Endothelial cell of umbilical vein (primary cell): ENCODE data around the gene LHX6. TPM values are rescaled to one million over a fixed set of nuclear protein-coding genes. Genes with fewer than 3 reads are reported as not detected.

Experiments used
- BruUV-seq: library from RNA; stranded (reverse); fragments of 400-500 nt; replicated peaks from 2 replicates; lab custom pipeline; 2021; lab: Mats Ljungman, UMichigan
- CTCF ChIA-PET: fragments of 300-600, 350-600 bp; sonication (Branson Sonifier 250); formaldehyde crosslinking; loops from one replicate; lab custom pipeline; 2021; ENCODE audit warnings: antibody characterized with exemption, inconsistent platforms; lab: Charles Lee
- POLR2A ChIA-PET: fragments of 300-600, 350-600 bp; sonication (Branson Sonifier 250); formaldehyde crosslinking; loops from one replicate; lab custom pipeline; 2021; ENCODE audit warnings: antibody characterized with exemption, inconsistent platforms; lab: Charles Lee
- DNase-seq: peaks from one replicate; pipeline ENCODE4 v3.0.0-alpha.2; 2011; ENCODE audit warnings: low read depth, low spot score
- FAIRE-seq: peaks from 2 replicates; lab custom pipeline; 2011; peaks lifted over from hg19 to GRCh38; lab: Jason Lieb, UNC
- H2AFZ ChIP-seq: 2 replicates; pipeline ENCODE4 v1.6.0; 2012; ENCODE audit warnings: low read depth, low read length, control low read depth, inconsistent platforms
- H3K27ac ChIP-seq: 2 replicates; pipeline ENCODE4 v1.5.1; 2011; ENCODE audit warnings: low read depth, mild to moderate bottlenecking, control low read depth, low read length, moderate library complexity; ENCODE audit not compliant: insufficient read depth
- H3K27me3 ChIP-seq, 2 experiments: 2 replicates each; pipeline versions ENCODE4 v1.6.0 to v1.6.1; 2011; ENCODE audit warnings: low read length in 2 of 2, mixed read lengths in 1 of 2; ENCODE audit not compliant: control insufficient read depth in 2 of 2, insufficient read depth in 2 of 2
- H3K36me3 ChIP-seq, 2 experiments: 2 replicates in 1 of 2; 3 replicates in 1 of 2; pipeline ENCODE4 v1.5.1; 2011; ENCODE audit warnings: low read length in 2 of 2, mild to moderate bottlenecking in 1 of 2, moderate library complexity in 1 of 2; ENCODE audit not compliant: control insufficient read depth in 2 of 2, insufficient read depth in 2 of 2; ENCODE audit errors: extremely low read depth in 1 of 2
- H3K4me1 ChIP-seq: 3 replicates; pipeline ENCODE4 v1.5.1; 2011; ENCODE audit warnings: mild to moderate bottlenecking, low read length; ENCODE audit not compliant: control insufficient read depth, insufficient read depth; ENCODE audit errors: extremely low read depth
- H3K4me2 ChIP-seq: 2 replicates; pipeline ENCODE4 v1.6.1; 2011; ENCODE audit warnings: low read length, control low read depth, mixed read lengths; ENCODE audit not compliant: insufficient read depth
- H3K4me3 ChIP-seq, 3 experiments: fragments of 200-600 bp in 1 of 3; sonication (generic), shearing (Covaris generic) in 1 of 3; replicated peaks in 1 of 3; 2 replicates each; pipeline ENCODE4 v1.5.1; 2011 to 2016; ENCODE audit warnings: control low read depth in 3 of 3, low read length in 3 of 3, mild to moderate bottlenecking in 2 of 3, inconsistent platforms in 1 of 3, low read depth in 1 of 3, moderate library complexity in 1 of 3; ENCODE audit not compliant: insufficient read depth in 1 of 3
- H3K79me2 ChIP-seq: 2 replicates; pipeline ENCODE4 v1.6.0; 2012; ENCODE audit warnings: low read length, inconsistent platforms; ENCODE audit not compliant: control insufficient read depth, insufficient read depth
- H3K9ac ChIP-seq: replicated peaks from 2 replicates; pipeline ENCODE3; 2011; ENCODE audit warnings: low read length, control low read depth; ENCODE audit not compliant: insufficient read depth; ENCODE audit errors: extremely low read depth
- H3K9me1 ChIP-seq: replicated peaks from 3 replicates; pipeline ENCODE4 v1.6.0; 2011; ENCODE audit warnings: mild to moderate bottlenecking, low read length; ENCODE audit not compliant: control insufficient read depth, insufficient read depth; ENCODE audit errors: extremely low read depth
- H3K9me3 ChIP-seq: replicated peaks from 2 replicates; pipeline ENCODE4 v1.5.1; 2012; ENCODE audit warnings: low read length, inconsistent platforms; ENCODE audit not compliant: control insufficient read depth, insufficient read depth
- H4K20me1 ChIP-seq: replicated peaks from 2 replicates; pipeline ENCODE3; 2011; ENCODE audit warnings: mild to moderate bottlenecking, low read length; ENCODE audit not compliant: control insufficient read depth, insufficient read depth; ENCODE audit errors: extremely low read depth
- EZH2 ChIP-seq: IDR thresholded peaks from 2 replicates; pipeline ENCODE4 v1.6.1; 2012; ENCODE audit warnings: borderline replicate concordance, low read depth, mild to moderate bottlenecking, moderate library complexity, low read length, inconsistent platforms; ENCODE audit not compliant: severe bottlenecking
- FOS ChIP-seq: IDR thresholded peaks from 2 replicates; pipeline ENCODE4 v1.6.1; 2011; ENCODE audit warnings: mild to moderate bottlenecking, low read length, moderate library complexity, borderline replicate concordance; ENCODE audit not compliant: insufficient read depth
- GATA2 ChIP-seq: IDR thresholded peaks from 2 replicates; pipeline ENCODE4 v1.7.0; 2011; ENCODE audit warnings: low read depth, mild to moderate bottlenecking, moderate library complexity, mixed read lengths, low read length; ENCODE audit not compliant: insufficient read length, insufficient read depth
- JUN ChIP-seq: IDR thresholded peaks from 2 replicates; pipeline ENCODE4 v1.6.1; 2011; ENCODE audit warnings: borderline replicate concordance, low read depth; ENCODE audit not compliant: insufficient read length, insufficient read depth
- MYC ChIP-seq: IDR thresholded peaks from one replicate; pipeline ENCODE4 v1.6.1; 2011; ENCODE audit warnings: mild to moderate bottlenecking, low read depth, low read length
- POLR2A ChIP-seq: IDR thresholded peaks from 2 replicates; pipeline ENCODE4 v1.6.1; 2012; ENCODE audit warnings: low read depth, mild to moderate bottlenecking, control low read depth, low read length
- POLR2AphosphoS5 ChIP-seq: IDR thresholded peaks from 2 replicates; pipeline ENCODE4 v1.6.1; 2012; ENCODE audit warnings: low read depth, mild to moderate bottlenecking, control low read depth, low read length, moderate library complexity; ENCODE audit not compliant: insufficient read depth
- dilution Hi-C: fragments of 300-500 bp; cut with MboI; formaldehyde crosslinking; loops from one replicate; pipeline ENCODE4 v1.15.0; 2019; ENCODE audit warnings: low sequenced_read_pairs; ENCODE audit not compliant: extremely low pct_ligation_motif_present
- intact Hi-C: fragments of 100-400 bp; cut with micrococcal nuclease; formaldehyde crosslinking; loops from one replicate; pipeline ENCODE4 v1.10.0; 2022
- polyA plus RNA-seq, 4 experiments: library from polyadenylated mRNA; depleted of rRNA in 3 of 4; stranded (reverse) in 3 of 4; unstranded in 1 of 4; fragments of >200 nt; gene quantifications; 2 replicates each; pipeline versions ENCODE4 v1.2.1 to v1.2.3, GENCODE V29; 2011 to 2012; ENCODE audit warnings: missing spikeins in 1 of 4
- total RNA-seq: library from RNA; stranded (reverse); gene quantifications from 2 replicates; pipeline ENCODE4 v1.2.3, GENCODE V29; 2021
- TF ChIP-seq, protein P1 (sequence below): IDR thresholded peaks from 2 replicates; pipeline ENCODE4 v1.6.1; 2011; ENCODE audit not compliant: insufficient read depth, insufficient read length
- TF ChIP-seq, protein P2 (sequence below), 2 donors: IDR thresholded peaks; 1 replicate in 1 of 2; 2 replicates in 1 of 2; pipeline ENCODE4 v1.5.1; 2011; ENCODE audit warnings: low read length in 2 of 2, mild to moderate bottlenecking in 2 of 2, moderate library complexity in 2 of 2, control low read depth in 1 of 2, inconsistent platforms in 1 of 2, low read depth in 1 of 2; ENCODE audit not compliant: insufficient read depth in 1 of 2; ENCODE audit errors: extremely low read depth in 1 of 2

The LHX6 gene
- total and polyA plus RNA-seq, 2 donors (not counting 3 experiments of a cell fraction or from before 2014, with no cell fraction given), result 2.4 to 18.4 TPM

DNA sequence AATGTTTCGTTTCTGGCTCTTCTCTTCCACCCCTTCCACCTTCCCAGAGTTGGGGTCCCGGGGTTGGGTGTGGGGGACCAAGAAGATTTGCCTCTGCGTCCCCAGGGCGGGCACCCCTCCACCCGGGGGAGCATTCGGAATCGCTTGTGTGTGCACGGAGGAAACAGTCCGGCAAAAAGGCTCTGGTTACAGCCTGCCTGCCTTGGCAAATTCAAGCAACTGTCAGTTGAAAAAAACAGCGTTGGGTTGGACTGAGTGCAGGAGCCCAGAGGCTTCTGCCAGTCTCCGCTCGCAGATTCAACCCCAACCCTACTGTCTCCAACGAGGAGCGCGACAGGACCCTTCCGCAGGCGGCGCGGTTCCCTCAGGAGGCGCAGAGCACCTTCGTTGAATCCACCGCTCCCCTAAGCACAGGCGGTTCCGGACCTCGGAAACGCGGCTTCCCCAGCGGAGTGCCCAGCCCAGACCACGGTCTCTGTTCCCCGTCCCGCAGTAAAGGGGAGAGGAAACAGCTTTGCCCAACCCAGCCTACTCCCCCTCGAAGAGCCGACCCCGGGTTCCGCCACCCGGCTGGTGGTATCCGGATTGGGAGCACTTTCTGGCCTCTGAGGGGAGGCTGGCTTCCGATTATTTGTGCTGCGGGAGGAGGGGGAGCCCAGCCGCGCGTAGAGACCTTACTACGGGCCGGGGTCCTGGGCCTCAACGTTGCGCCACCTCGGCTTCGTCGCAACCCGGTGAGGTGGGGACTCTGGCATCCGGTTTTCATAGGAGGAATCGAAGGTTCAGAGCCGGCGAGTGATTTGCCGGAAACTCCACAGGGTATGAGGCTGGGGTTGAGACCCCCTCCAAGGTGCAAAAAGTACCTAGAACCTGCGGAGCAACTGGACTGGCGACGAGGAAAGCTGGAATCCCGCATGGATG is 9.6 kb downstream of the LHX6 start:
- Histone ChIP-seq H3K27ac (no peak overlapping the region), H4K20me1 (no peaks in the 10 kb centered on the region), H3K27me3 (peaks cover 19 to 28% of the 10 kb centered on the region in 2 experiments), H3K79me2 (no peaks in the 10 kb centered on the region), H3K9ac (no peak overlapping the region), H2AFZ (no peak overlapping the region), H3K9me3 (no peaks in the 10 kb centered on the region), H3K4me1 (peaks cover 9% of the 10 kb centered on the region), H3K36me3 (no peaks in the 10 kb centered on the region), H3K4me3 (no peak overlapping the region), H3K9me1 (no peaks in the 10 kb centered on the region), H3K4me2 (peak overlapping the region; percentile 6)
- no TSS peak for BruUV-seq
- dilution Hi-C loops, result no loop called here
- ChIA-PET CTCF (no interaction called here), POLR2A (no interaction called here)
- FAIRE-seq, result no peak
- no peak for DNase-seq
- intact Hi-C loops, result no loop called here
- TF ChIP-seq JUN, result no peak
- peak; percentile 65 for TF ChIP-seq EZH2

DNA sequence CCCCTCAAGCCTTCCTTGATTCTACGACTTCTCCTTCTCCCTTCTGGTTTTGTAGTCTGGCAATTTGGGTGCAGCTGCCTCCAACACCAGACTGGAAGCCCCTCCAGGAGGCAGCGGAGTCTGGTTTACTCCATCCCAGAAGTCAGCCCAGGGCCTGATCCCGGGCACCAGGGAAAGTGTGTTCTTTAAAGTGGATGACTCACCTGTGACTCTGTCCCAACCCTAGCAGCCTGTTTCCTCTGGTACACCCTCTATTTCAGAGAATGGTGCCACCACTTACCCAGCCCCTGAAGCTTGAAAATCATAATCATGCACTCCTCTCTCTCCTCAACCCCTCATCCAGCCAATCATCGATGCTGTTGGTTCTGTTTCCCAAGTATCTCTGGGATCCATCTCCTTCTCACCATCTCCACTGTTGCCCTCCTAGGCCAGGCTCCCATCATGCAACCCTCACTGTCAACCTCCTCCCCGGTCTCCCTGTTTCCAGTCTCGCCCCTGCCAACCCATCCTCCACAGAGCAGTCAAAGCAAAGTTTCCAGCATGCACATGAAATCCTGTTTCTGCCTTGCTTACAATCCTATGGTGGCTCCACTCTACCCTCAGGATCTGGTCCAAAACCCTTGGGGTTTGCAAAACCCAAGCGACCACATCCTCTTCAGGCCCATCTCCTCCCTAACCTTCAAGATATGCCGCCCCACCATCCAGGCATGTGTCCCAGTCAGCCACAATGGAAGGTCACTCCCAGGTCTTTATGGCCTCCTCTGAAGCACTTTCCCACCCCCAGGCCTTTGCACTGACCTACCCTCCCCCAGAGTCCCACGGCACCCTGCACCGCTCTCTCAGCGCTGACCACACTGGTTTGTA is 10.5 kb downstream of the LHX6 start:
- FAIRE-seq (peak; percentile 18), DNase-seq (no peak)
- dilution Hi-C loops (no loop called here), intact Hi-C loops (no loop called here)
- no peaks in the 10 kb centered on the region for H3K9me3 ChIP-seq
- H3K4me2 ChIP-seq, result no peak overlapping the region
- no TSS peak for BruUV-seq
- H3K4me3 ChIP-seq, result no peak overlapping the region
- H3K9me1 ChIP-seq, result no peaks in the 10 kb centered on the region
- TF ChIP-seq EZH2 (no peak), FOS (peak; percentile 52), GATA2 (no peak), MYC (no peak), POLR2AphosphoS5 (no peak), POLR2A (no peak), JUN (peak; percentile 6)
- TF ChIP-seq, protein P1, sequence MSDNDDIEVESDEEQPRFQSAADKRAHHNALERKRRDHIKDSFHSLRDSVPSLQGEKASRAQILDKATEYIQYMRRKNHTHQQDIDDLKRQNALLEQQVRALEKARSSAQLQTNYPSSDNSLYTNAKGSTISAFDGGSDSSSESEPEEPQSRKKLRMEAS, result no peak
- TF ChIP-seq, protein P2, sequence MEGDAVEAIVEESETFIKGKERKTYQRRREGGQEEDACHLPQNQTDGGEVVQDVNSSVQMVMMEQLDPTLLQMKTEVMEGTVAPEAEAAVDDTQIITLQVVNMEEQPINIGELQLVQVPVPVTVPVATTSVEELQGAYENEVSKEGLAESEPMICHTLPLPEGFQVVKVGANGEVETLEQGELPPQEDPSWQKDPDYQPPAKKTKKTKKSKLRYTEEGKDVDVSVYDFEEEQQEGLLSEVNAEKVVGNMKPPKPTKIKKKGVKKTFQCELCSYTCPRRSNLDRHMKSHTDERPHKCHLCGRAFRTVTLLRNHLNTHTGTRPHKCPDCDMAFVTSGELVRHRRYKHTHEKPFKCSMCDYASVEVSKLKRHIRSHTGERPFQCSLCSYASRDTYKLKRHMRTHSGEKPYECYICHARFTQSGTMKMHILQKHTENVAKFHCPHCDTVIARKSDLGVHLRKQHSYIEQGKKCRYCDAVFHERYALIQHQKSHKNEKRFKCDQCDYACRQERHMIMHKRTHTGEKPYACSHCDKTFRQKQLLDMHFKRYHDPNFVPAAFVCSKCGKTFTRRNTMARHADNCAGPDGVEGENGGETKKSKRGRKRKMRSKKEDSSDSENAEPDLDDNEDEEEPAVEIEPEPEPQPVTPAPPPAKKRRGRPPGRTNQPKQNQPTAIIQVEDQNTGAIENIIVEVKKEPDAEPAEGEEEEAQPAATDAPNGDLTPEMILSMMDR (IDR thresholded peaks at IDR 0.05; ENCODE audit: extremely low read depth in 1 of 2, insufficient read depth in 1 of 2, low read depth in 1 of 2, low read length in 2 of 2), result no peak
- no peaks in the 10 kb centered on the region for H3K36me3 ChIP-seq
- POLR2A ChIA-PET, result no interaction called here
- no peak overlapping the region for H3K27ac ChIP-seq
- H3K9ac ChIP-seq, result no peak overlapping the region
- H4K20me1 ChIP-seq, result no peaks in the 10 kb centered on the region
- no peaks in the 10 kb centered on the region for H3K79me2 ChIP-seq
- H3K4me1 ChIP-seq, result peaks cover 9% of the 10 kb centered on the region
- peaks cover 19 to 25% of the 10 kb centered on the region in 2 experiments for H3K27me3 ChIP-seq
- CTCF ChIA-PET, result no interaction called here
- no peak overlapping the region for H2AFZ ChIP-seq
